ENCODE data around the gene PRDX5. TPM values are rescaled to one million over a fixed set of nuclear protein-coding genes. Genes with fewer than 3 reads are reported as not detected.

PRDX5 gene
- total RNA-seq, 1 experiment from 2014 or later, result 306 TPM

- no TSS peak for BruUV-seq (replicated peaks)
- POLR2A ChIA-PET, result no interaction called here
These were observed 26.0 kb upstream of the PRDX5 start for GRCh38 chr11:64291752-64292459.

DNA sequence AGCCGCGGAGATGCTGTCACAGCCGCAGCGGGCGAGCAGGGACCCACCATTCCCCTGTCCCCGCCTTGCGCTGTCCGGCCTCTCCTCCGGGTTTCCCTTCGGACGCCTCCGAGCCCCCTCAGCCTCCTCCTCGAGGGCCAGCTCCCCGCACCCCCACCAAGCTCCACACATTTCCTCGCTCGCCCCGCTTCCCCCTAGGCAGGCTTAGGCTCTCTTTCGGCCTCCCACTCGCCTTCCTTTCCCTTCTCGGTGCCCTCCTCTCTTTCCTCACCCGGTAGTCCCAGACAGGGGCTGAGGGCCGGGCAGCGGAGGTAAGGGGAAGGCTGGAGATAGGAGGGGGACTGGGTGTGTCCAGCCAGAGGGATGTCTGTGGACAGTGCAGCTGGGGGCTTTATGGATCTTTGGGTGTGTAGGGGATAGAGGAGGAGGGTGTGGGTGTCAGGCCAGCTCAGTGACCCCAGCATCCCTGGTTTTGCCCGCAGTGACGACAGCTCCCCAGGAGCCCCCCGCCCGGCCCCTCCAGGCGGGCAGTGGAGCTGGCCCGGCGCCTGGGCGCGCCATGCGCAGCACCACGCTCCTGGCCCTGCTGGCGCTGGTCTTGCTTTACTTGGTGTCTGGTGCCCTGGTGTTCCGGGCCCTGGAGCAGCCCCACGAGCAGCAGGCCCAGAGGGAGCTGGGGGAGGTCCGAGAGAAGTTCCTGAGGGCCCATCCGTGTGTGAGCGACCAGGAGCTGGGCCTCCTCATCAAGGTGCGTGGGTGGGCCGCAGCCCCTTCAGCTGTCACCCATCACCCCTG, 25.3 kb upstream of the PRDX5 start:
- TF ChIP-seq, protein P1, sequence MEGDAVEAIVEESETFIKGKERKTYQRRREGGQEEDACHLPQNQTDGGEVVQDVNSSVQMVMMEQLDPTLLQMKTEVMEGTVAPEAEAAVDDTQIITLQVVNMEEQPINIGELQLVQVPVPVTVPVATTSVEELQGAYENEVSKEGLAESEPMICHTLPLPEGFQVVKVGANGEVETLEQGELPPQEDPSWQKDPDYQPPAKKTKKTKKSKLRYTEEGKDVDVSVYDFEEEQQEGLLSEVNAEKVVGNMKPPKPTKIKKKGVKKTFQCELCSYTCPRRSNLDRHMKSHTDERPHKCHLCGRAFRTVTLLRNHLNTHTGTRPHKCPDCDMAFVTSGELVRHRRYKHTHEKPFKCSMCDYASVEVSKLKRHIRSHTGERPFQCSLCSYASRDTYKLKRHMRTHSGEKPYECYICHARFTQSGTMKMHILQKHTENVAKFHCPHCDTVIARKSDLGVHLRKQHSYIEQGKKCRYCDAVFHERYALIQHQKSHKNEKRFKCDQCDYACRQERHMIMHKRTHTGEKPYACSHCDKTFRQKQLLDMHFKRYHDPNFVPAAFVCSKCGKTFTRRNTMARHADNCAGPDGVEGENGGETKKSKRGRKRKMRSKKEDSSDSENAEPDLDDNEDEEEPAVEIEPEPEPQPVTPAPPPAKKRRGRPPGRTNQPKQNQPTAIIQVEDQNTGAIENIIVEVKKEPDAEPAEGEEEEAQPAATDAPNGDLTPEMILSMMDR (IDR thresholded peaks at IDR 0.05; ENCODE audit: insufficient read depth in 1 of 2, low read depth in 1 of 2, low read length in 1 of 2, severe bottlenecking in 1 of 2, unreplicated experiment in 1 of 2), result no peak
- H3K4me3 Mint-ChIP-seq (ENCODE audit: unreplicated experiment), result peak overlapping the region; percentile 70
- ChIA-PET CTCF (interaction anchor here (0.7 to 1.2 kb wide), 2 partner anchors 12 to 48 kb away, joined by 3 to 5 read pairs; no protein-coding TSS in a partner anchor), POLR2A (no interaction called here)
- Histone ChIP-seq H3K27me3 (replicated peaks; ENCODE audit: control insufficient read depth, insufficient read depth, low read length) (peaks cover 3% of the 10 kb centered on the region), H3K4me1 (peaks cover 7% of the 10 kb centered on the region; the same call in 1 of the 2 replicates), H3K9me3 (no peaks in the 10 kb centered on the region), H3K4me3 (ENCODE audit: low read depth, low read length) (no peak overlapping the region), H3K36me3 (ENCODE audit: control insufficient read depth, insufficient read depth, low read length) (no peaks in the 10 kb centered on the region)
- H3K36me3 Mint-ChIP-seq (ENCODE audit: insufficient read depth, unreplicated experiment), result no peaks in the 10 kb centered on the region
- no peaks in the 10 kb centered on the region for H3K9me3 Mint-ChIP-seq (ENCODE audit: unreplicated experiment)
- no peak for DNase-seq
- H3K27ac Mint-ChIP-seq (ENCODE audit: unreplicated experiment), result no peak overlapping the region
- no peaks in the 10 kb centered on the region for H3K4me1 Mint-ChIP-seq (ENCODE audit: low read depth, unreplicated experiment)
- H3K27me3 Mint-ChIP-seq (ENCODE audit: insufficient read depth, unreplicated experiment), result peaks cover 17% of the 10 kb centered on the region
- intact Hi-C loops (cut with micrococcal nuclease; ENCODE audit: unreplicated experiment), result no loop called here
- no TSS peak for BruUV-seq (replicated peaks)

More at GRCh38 chr11:64291752-64292459, 26.0 kb upstream of the PRDX5 start:
- Mint-ChIP-seq H3K4me1 (ENCODE audit: low read depth, unreplicated experiment) (peaks cover under 1% of the 10 kb centered on the region), H3K27ac (ENCODE audit: unreplicated experiment) (no peak overlapping the region), H3K9me3 (ENCODE audit: unreplicated experiment) (no peaks in the 10 kb centered on the region), H3K27me3 (ENCODE audit: insufficient read depth, unreplicated experiment) (peaks cover 14% of the 10 kb centered on the region), H3K36me3 (ENCODE audit: insufficient read depth, unreplicated experiment) (peaks cover 3% of the 10 kb centered on the region), H3K4me3 (ENCODE audit: unreplicated experiment) (peak overlapping the region; percentile 70)
- TF ChIP-seq, protein P1 (IDR thresholded peaks at IDR 0.05; ENCODE audit: insufficient read depth in 1 of 2, low read depth in 1 of 2, low read length in 1 of 2, severe bottlenecking in 1 of 2, unreplicated experiment in 1 of 2), result no peak
- Histone ChIP-seq H3K27me3 (replicated peaks; ENCODE audit: control insufficient read depth, insufficient read depth, low read length) (peaks cover 2% of the 10 kb centered on the region; the same call in 1 of the 2 replicates), H3K4me1 (peaks cover 7% of the 10 kb centered on the region; the same call in 1 of the 2 replicates), H3K9me3 (no peaks in the 10 kb centered on the region), H3K4me3 (ENCODE audit: low read depth, low read length) (peak overlapping the region; percentile 26), H3K36me3 (ENCODE audit: control insufficient read depth, insufficient read depth, low read length) (no peaks in the 10 kb centered on the region)
- CTCF ChIA-PET, result interaction anchor here (0.7 to 1.2 kb wide), 2 partner anchors 13 to 47 kb away, joined by 3 to 5 read pairs; no protein-coding TSS in a partner anchor
- no peak for DNase-seq
- intact Hi-C loops (cut with micrococcal nuclease; ENCODE audit: unreplicated experiment), result no loop called here

DNA sequence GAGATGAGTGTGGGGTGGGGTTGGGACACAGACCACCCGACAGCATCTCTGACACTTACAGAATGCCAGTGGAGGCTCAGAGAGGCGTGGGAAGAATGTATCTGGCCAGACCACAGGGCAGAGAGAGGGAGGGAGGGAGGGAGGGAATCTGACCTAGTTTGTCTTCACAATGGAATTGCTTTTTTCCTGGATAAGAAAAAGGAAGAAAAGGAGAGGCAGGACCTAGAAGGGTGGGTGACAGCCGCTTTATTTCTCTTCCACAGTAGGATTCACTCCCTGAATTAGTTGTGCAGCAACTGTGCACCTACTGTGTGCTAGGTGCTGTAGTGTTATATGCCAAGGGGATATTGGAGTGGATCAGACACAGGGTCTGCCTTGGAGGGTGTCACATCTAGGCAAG, 23.1 kb upstream of the PRDX5 start:
- H3K36me3 ChIP-seq (ENCODE audit: control insufficient read depth, insufficient read depth, low read length), result no peaks in the 10 kb centered on the region
- peaks cover 9% of the 10 kb centered on the region for H3K4me1 ChIP-seq
- no peak overlapping the region for H3K4me3 ChIP-seq (ENCODE audit: low read depth, low read length)
- H3K9me3 Mint-ChIP-seq (ENCODE audit: unreplicated experiment), result no peaks in the 10 kb centered on the region
- BruUV-seq (replicated peaks), result no TSS peak
- POLR2A ChIA-PET, result no interaction called here
- TF ChIP-seq, protein P1 (IDR thresholded peaks at IDR 0.05; ENCODE audit: insufficient read depth in 1 of 2, low read depth in 1 of 2, low read length in 1 of 2, severe bottlenecking in 1 of 2, unreplicated experiment in 1 of 2), result no peak
- peaks cover 4% of the 10 kb centered on the region for H3K27me3 ChIP-seq (replicated peaks; ENCODE audit: control insufficient read depth, insufficient read depth, low read length)
- DNase-seq, result no peak
- CTCF ChIA-PET, result interaction anchor here (0.6 kb wide), 2 partner anchors 10 to 84 kb away, joined by 3 read pairs; no protein-coding TSS in a partner anchor
- peaks cover 20% of the 10 kb centered on the region for H3K27me3 Mint-ChIP-seq (ENCODE audit: insufficient read depth, unreplicated experiment)
- H3K27ac Mint-ChIP-seq (ENCODE audit: unreplicated experiment), result no peak overlapping the region
- intact Hi-C loops (cut with micrococcal nuclease; ENCODE audit: unreplicated experiment), result no loop called here
- no peaks in the 10 kb centered on the region for H3K36me3 Mint-ChIP-seq (ENCODE audit: insufficient read depth, unreplicated experiment)
- no peak overlapping the region for H3K4me3 Mint-ChIP-seq (ENCODE audit: unreplicated experiment)
- no peaks in the 10 kb centered on the region for H3K9me3 ChIP-seq
- no peaks in the 10 kb centered on the region for H3K4me1 Mint-ChIP-seq (ENCODE audit: low read depth, unreplicated experiment)
